Karpas-422 (cell line): ENCODE results near the gene SLC51A. TPM values are rescaled to one million over a fixed set of nuclear protein-coding genes. Genes with fewer than 3 reads are reported as not detected.

ENCODE experiments used
- DNase-seq: peaks from one replicate; pipeline ENCODE4 v3.0.0-alpha.2; 2015
- H2AFZ ChIP-seq: fragments of 200-600 bp; sonication (generic); 2 replicates; pipeline ENCODE4 v1.6.1; 2014; ENCODE audit warnings: antibody characterized with exemption, low read length, mixed read lengths
- H3K27ac ChIP-seq: fragments of 200-600 bp; sonication (generic); 2 replicates; pipeline ENCODE4 v1.5.1; 2014; ENCODE audit warnings: mild to moderate bottlenecking, low read length, moderate library complexity
- H3K27me3 ChIP-seq: fragments of 200-600 bp; sonication (generic); 2 replicates; pipeline ENCODE4 v1.6.1; 2014; ENCODE audit warnings: low read length, mixed read lengths
- H3K36me3 ChIP-seq: fragments of 200-600 bp; sonication (generic); 2 replicates; pipeline ENCODE4 v1.6.1; 2014; ENCODE audit warnings: low read length, mixed read lengths; ENCODE audit not compliant: insufficient read depth
- H3K4me1 ChIP-seq: fragments of 200-600 bp; sonication (generic); 2 replicates; pipeline ENCODE4 v1.6.1; 2014; ENCODE audit warnings: mild to moderate bottlenecking, low read length, mixed read lengths
- H3K4me2 ChIP-seq: fragments of 200-600 bp; sonication (generic); 2 replicates; pipeline ENCODE4 v1.6.1; 2014; ENCODE audit warnings: low read length, low read depth, mild to moderate bottlenecking; ENCODE audit not compliant: poor library complexity, severe bottlenecking
- H3K4me3 ChIP-seq: fragments of 200-600 bp; sonication (generic); 2 replicates; pipeline ENCODE4 v1.5.1; 2014; ENCODE audit warnings: mild to moderate bottlenecking, antibody characterized with exemption, low read length, mixed read lengths
- H3K79me2 ChIP-seq: fragments of 200-600 bp; sonication (generic); 2 replicates; pipeline ENCODE4 v1.6.1; 2014; ENCODE audit warnings: mild to moderate bottlenecking, low read length, mixed read lengths
- H3K9ac ChIP-seq: fragments of 200-600 bp; sonication (generic); 2 replicates; pipeline ENCODE4 v1.6.0; 2014; ENCODE audit warnings: low read length
- H3K9me2 ChIP-seq: fragments of 200-600 bp; sonication (generic), shearing (Covaris generic); replicated peaks from 2 replicates; pipeline ENCODE4 v1.6.0; 2014; ENCODE audit warnings: mild to moderate bottlenecking, low read length, moderate library complexity; ENCODE audit not compliant: insufficient read depth
- H3K9me3 ChIP-seq: fragments of 300-700, 200-600 bp; sonication (generic); 2 replicates; pipeline ENCODE4 v1.6.1; 2014; ENCODE audit warnings: low read length, mixed read lengths
- H4K20me1 ChIP-seq: fragments of 200-600 bp; sonication (generic); 2 replicates; pipeline ENCODE4 v1.6.1; 2014; ENCODE audit warnings: mild to moderate bottlenecking, antibody characterized with exemption, low read length, low read depth; ENCODE audit not compliant: insufficient read depth
- total RNA-seq: library from RNA; depleted of rRNA; stranded (reverse); fragments of >200 nt; shearing (Covaris generic); gene quantifications from 2 replicates; pipeline ENCODE4 v1.2.3, GENCODE V29; 2014; ENCODE audit warnings: low replicate concordance

Gene SLC51A
- total RNA-seq, 1 experiment from 2014 or later: not detected

DNA sequence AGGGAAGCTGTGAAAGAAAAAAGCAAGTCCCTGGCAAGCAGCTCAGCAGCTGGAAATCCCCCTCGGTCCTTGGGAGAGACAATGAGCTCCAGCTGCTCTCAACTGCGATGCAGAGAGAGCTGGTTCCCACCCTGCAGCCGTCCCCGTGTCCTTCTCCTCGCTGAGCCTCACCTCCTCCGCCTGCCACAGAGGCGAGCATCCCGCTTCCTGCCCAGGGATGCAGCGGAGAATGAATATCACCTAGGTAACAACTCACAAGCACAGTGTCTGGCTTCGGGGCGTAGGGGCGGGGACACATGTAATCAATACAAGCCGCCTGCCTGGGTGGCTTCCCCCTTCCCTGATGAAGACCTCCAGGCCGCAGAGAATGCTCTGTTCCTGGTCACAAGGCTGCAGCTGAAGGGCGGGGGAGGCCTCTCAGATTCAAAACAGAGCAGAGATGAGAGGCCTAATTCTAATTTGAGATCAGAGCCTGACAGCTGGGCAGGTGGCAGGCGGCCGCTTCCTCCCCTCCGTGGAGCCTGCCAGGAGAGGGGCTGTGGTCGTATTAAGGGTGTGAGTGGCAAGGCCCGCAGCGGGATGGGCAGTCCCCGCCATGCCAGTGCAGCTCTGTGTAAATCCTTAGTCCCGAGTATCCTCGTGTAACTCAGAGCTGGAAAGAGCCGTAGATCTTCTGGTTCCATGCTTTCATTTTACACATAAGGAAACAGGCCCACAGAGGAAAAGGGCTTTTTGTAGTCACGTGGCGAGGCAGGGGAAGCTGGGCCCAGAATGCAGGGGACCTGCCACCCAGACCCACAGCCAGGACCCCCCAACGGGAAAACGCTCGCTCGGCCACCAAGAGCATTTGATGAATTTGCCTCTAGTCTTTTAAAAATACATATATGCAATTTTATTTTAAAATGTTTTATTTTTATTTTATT lies 29.4 kb upstream of the SLC51A start:
- Histone ChIP-seq H3K79me2 (no peaks in the 10 kb centered on the region), H3K27ac (no peak overlapping the region), H3K36me3 (no peaks in the 10 kb centered on the region), H3K9ac (peak overlapping the region; percentile 34; the same call in 1 of the 2 replicates), H3K4me2 (peak overlapping the region; percentile 38), H3K4me1 (peaks cover 8% of the 10 kb centered on the region), H3K9me2 (no peaks in the 10 kb centered on the region), H3K27me3 (no peaks in the 10 kb centered on the region), H3K9me3 (no peaks in the 10 kb centered on the region), H4K20me1 (no peaks in the 10 kb centered on the region), H2AFZ (peak overlapping the region; percentile 55; the same call in 1 of the 2 replicates), H3K4me3 (no peak overlapping the region)
- no peak for DNase-seq

DNA sequence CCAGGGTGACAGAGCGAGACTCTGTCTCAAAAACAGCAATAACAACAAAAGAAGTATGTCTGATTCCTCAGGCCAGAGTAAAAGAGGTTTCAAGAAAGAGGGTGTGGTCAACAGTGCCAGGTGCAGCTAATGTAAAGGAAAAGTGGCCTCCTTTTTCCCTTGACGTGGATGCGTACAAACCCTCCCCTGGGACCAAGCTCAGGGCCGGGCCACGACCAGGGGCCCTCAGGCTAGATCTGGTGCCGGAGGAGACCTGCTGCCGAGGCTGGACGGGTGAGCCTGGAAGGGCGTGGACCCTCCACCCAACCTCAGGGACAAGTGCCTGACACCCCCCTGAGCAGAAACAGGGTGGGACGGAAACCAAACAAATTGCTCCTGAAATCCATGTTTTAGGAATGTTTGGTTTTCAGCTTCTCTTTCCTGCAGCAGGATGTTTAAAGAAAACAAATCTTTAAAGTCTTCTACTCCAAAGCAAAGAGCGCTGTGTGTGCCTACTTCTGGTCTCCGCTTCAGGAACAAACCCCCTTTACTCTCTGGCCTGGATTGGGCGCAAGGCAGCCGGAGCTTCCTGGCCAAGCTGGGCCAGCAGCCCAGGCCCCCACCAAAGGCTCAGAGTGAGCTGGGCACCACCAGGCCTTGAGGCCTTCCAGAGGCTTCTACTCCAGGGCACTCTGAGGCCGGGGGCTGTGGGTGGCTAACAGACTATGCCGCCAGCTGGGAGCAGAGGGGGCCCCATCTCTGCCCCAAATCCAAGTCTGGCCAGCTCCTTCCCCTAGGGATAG lies 26.6 kb upstream of the SLC51A start:
- H3K4me2 ChIP-seq: no peak overlapping the region
- no peak overlapping the region for H3K9ac ChIP-seq
- no peak overlapping the region for H3K4me3 ChIP-seq
- no peak for DNase-seq
- no peaks in the 10 kb centered on the region for H4K20me1 ChIP-seq
- H3K27me3 ChIP-seq: no peaks in the 10 kb centered on the region
- no peak overlapping the region for H3K27ac ChIP-seq
- no peaks in the 10 kb centered on the region for H3K79me2 ChIP-seq
- no peak overlapping the region for H2AFZ ChIP-seq
- peaks cover 8% of the 10 kb centered on the region for H3K4me1 ChIP-seq
- H3K9me3 ChIP-seq: no peaks in the 10 kb centered on the region
- H3K36me3 ChIP-seq: no peaks in the 10 kb centered on the region
- H3K9me2 ChIP-seq: no peaks in the 10 kb centered on the region

DNA sequence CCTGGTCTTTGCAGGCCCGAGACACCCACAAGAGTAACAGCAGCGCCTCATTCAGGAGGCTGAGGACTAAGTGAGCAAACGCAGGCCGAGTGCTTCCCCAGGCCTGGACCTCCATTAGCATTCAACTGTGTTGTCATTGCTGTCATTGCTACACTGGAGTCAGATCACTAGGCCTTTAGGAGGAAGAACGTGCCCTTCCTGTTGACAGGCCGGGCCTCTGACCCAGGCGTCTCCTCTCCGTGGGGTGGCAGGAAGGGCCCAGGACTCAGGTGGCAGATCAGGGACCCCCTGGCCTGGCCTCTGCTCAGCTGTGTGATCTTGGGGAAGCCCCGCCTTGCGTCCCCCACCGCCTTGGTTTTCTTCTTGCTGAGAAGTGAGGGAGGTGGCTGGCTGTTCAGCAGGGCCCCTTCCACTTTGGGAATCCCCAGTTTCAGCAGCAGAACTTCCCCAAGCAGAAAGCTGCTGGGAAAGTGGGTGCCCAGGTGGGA lies 24.3 kb upstream of the SLC51A start:
- no peaks in the 10 kb centered on the region for H4K20me1 ChIP-seq
- H3K36me3 ChIP-seq: no peaks in the 10 kb centered on the region
- H3K79me2 ChIP-seq: no peaks in the 10 kb centered on the region
- no peaks in the 10 kb centered on the region for H3K9me3 ChIP-seq
- H3K27ac ChIP-seq: no peak overlapping the region
- peak; percentile 42 for DNase-seq
- no peak overlapping the region for H3K4me3 ChIP-seq
- no peak overlapping the region for H3K4me2 ChIP-seq
- 0 out of 2 replicates have a peak overlapping the region, but pooled peaks have one; percentile 16 for H2AFZ ChIP-seq
- no peak overlapping the region for H3K9ac ChIP-seq
- peaks cover 2% of the 10 kb centered on the region for H3K4me1 ChIP-seq
- no peaks in the 10 kb centered on the region for H3K27me3 ChIP-seq
- no peaks in the 10 kb centered on the region for H3K9me2 ChIP-seq

DNA sequence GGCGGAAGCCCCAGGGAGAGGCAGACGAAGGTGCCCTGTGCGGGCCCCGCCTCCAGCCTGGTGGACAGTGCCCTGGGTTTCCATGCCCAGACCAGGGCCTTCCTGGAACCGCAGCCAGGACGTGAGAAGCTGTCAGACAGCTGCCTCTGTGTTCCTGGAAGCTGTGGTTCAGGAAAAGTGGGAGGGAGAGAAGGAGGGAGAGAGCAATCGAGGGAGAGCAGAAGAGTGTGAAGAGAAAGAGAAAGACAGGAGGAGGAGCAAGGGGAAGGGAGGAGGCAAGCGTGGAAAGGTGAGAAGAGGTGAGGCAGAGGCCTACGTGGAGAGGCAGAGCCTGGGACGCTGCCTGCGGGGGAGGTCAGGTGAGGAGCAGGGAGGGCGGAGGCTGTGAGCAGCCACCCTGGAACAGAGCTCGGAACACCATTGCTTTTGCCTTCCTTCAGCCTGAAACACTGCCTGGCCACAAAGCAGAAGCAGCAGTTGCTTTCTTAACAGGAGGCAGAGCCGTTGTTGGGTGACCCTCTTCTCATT lies 23.7 kb upstream of the SLC51A start:
- no peak overlapping the region for H3K4me3 ChIP-seq
- no peak overlapping the region for H3K4me2 ChIP-seq
- H3K9ac ChIP-seq: no peak overlapping the region
- H3K27ac ChIP-seq: no peak overlapping the region
- no peaks in the 10 kb centered on the region for H3K27me3 ChIP-seq
- no peaks in the 10 kb centered on the region for H3K9me2 ChIP-seq
- H2AFZ ChIP-seq: peak overlapping the region; percentile 16; the same call in 1 of the 2 replicates
- H3K4me1 ChIP-seq: no peaks in the 10 kb centered on the region
- no peaks in the 10 kb centered on the region for H3K9me3 ChIP-seq
- H3K79me2 ChIP-seq: no peaks in the 10 kb centered on the region
- no peak for DNase-seq
- no peaks in the 10 kb centered on the region for H3K36me3 ChIP-seq
- H4K20me1 ChIP-seq: no peaks in the 10 kb centered on the region

DNA sequence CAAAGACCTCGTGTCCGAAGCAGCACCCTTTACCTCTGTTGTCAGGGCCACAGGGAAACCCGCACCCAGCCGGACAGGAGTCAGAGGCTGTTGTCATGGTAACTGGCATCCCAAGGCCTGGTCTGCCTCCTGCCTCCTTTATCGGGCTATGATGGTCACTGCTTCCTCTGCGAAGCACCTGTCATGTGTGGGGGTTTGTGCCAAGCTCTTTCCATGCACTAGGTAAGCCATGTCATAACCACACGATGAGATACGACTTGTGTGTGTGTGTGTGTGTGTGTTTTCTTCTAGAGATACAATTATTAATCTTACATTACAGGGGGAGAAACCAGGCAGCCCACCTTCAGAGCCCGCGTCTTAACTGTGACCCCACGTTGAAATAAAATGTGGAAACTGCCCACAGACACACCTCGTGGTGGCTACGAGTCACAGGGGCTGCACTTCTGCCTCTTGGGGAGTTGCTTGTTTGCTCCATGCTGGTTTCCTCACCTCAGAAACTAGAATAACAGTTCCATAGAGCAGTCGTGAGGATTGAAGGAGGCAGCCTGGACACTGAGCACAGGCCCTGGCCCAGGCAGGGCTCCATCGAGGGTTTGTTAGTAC lies 23.1 kb upstream of the SLC51A start:
- no peak overlapping the region for H3K4me2 ChIP-seq
- no peak overlapping the region; the same call in 1 of the 2 replicates for H2AFZ ChIP-seq

DNA sequence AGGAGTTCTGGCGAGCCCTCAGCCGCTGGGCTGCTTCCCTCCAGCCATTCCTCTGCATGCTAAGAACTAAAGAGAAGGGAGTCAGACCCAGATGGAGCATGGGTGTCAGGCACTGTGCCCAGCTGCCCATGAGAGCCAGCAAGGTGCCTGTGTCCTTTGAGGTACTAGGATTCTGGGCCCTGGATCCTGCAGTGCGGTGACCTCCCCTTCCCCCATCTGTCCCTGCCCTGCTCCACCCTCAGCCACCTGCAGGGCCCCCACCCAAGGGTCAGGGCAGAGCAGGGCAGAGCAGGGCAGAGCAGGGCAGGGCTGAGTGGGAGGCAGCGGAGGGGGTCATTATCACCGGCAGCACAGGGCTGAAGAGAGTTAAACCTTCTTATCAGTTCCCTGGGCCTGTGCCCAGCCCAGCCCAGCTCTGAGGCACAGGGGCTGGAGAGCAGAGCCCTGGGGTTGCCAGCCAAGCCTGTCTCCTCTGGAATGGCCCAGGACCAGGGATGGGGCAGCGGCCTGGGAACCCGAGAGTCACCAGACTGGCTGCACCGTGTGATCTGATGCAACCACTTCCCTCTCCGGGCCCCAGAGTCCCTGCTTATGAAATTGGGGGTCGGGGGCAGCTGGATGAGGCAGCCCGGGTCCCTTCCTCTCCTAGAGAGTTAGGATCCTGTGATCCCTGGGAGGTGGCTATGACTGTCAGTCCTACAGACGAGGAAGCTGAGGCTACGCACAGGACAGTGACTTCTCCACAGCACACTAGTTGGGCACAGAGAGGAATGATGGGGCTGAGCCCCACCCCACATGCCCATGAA lies 22.4 kb upstream of the SLC51A start:
- Histone ChIP-seq H3K9me3 (no peaks in the 10 kb centered on the region), H3K79me2 (no peaks in the 10 kb centered on the region), H3K9me2 (no peaks in the 10 kb centered on the region), H3K4me1 (no peaks in the 10 kb centered on the region), H3K27ac (no peak overlapping the region), H3K4me2 (no peak overlapping the region), H3K27me3 (no peaks in the 10 kb centered on the region; the same call in 1 of the 2 replicates), H3K36me3 (no peaks in the 10 kb centered on the region), H4K20me1 (no peaks in the 10 kb centered on the region), H2AFZ (no peak overlapping the region), H3K4me3 (no peak overlapping the region), H3K9ac (no peak overlapping the region)
- DNase-seq: no peak

More for the DNA sequence above, 23.1 kb upstream of the SLC51A start:
- no peaks in the 10 kb centered on the region for H3K9me3 ChIP-seq
- no peak overlapping the region for H3K4me3 ChIP-seq
- no peaks in the 10 kb centered on the region for H4K20me1 ChIP-seq
- H3K9me2 ChIP-seq: no peaks in the 10 kb centered on the region
- H3K9ac ChIP-seq: no peak overlapping the region
- H3K4me1 ChIP-seq: no peaks in the 10 kb centered on the region
- H3K79me2 ChIP-seq: no peaks in the 10 kb centered on the region
- no peaks in the 10 kb centered on the region for H3K27me3 ChIP-seq
- H3K27ac ChIP-seq: no peak overlapping the region
- no peak for DNase-seq
- no peaks in the 10 kb centered on the region for H3K36me3 ChIP-seq

DNA sequence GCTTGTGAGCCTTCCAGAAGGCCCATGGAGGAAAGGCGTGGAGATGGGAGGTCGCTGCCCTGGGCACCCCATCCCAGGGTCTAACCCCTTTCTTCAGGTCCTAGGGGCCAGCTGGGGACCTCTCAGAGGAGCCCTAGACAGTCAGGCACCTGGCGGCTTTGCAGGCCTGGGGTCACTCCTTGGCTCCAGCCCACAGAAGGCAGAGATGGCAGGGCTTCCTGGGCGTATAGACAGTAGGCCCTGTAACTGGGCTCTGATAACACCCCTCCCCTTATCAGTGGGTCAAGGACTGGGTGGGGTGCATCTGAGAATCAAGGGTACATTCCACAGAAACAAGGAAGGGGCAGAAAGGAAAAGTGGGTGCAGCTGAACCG lies 21.8 kb upstream of the SLC51A start:
- Histone ChIP-seq H3K36me3 (no peaks in the 10 kb centered on the region), H3K9me2 (no peaks in the 10 kb centered on the region), H3K27me3 (no peaks in the 10 kb centered on the region; the same call in 1 of the 2 replicates), H3K4me2 (no peak overlapping the region), H3K9ac (no peak overlapping the region), H3K27ac (no peak overlapping the region), H3K4me1 (no peaks in the 10 kb centered on the region), H3K4me3 (no peak overlapping the region), H3K9me3 (no peaks in the 10 kb centered on the region), H4K20me1 (no peaks in the 10 kb centered on the region), H3K79me2 (no peaks in the 10 kb centered on the region), H2AFZ (no peak overlapping the region)
- DNase-seq: no peak
